ENCODE measurements around the gene SLFNL1.

The SLFNL1 gene

GRCh38 chr1:41021526-41022308, at the start of gene SLFNL1:
Gene SLFNL1, minus strand, starts transcription at chr1:41021725. Its CDS starts 1,065 bp downstream, at chr1:41020660.
- DNase-seq: peak; percentile 72

GRCh38 chr1:41056907-41057306, 35.4 kb upstream of the SLFNL1 start:
- no peak for DNase-seq

- no peak for DNase-seq
These were observed 31.8 kb upstream of the SLFNL1 start for GRCh38 chr1:41053316-41053715.

GRCh38 chr1:41051022-41051421, 29.5 kb upstream of the SLFNL1 start:
- DNase-seq: no peak

GRCh38 chr1:41048540-41048939, 27.0 kb upstream of the SLFNL1 start:
- no peak for DNase-seq

- DNase-seq: no peak
These were observed 24.8 kb upstream of the SLFNL1 start for GRCh38 chr1:41046347-41046775.

GRCh38 chr1:41045740-41046139, 24.2 kb upstream of the SLFNL1 start:
- DNase-seq: no peak

- no peak for DNase-seq
These were observed 22.7 kb upstream of the SLFNL1 start for GRCh38 chr1:41044187-41044586.

- no peak for DNase-seq
These were observed 20.2 kb upstream of the SLFNL1 start for GRCh38 chr1:41041614-41042270.

- DNase-seq: no peak
These were observed 16.6 kb upstream of the SLFNL1 start for GRCh38 chr1:41038110-41038509.

- DNase-seq: no peak
These were observed 15.8 kb upstream of the SLFNL1 start for GRCh38 chr1:41037116-41037903.

GRCh38 chr1:41033272-41033671, 11.7 kb upstream of the SLFNL1 start:
- no peak for DNase-seq

GRCh38 chr1:41032147-41032546, 10.6 kb upstream of the SLFNL1 start:
- no peak for DNase-seq

- no peak for DNase-seq
These were observed 9.5 kb upstream of the SLFNL1 start for GRCh38 chr1:41030872-41031616.

GRCh38 chr1:41028034-41028642, 6.6 kb upstream of the SLFNL1 start:
- DNase-seq: no peak

- peak; percentile 27 for DNase-seq
These were observed 4.7 kb upstream of the SLFNL1 start for GRCh38 chr1:41025979-41026819.

GRCh38 chr1:41024953-41025352, 3.4 kb upstream of the SLFNL1 start:
- peak; percentile 31 for DNase-seq

- peak; percentile 42 for DNase-seq
These were observed 1.9 kb upstream of the SLFNL1 start for GRCh38 chr1:41023279-41023990.

GRCh38 chr1:41022424-41022823, 899 bp upstream of the SLFNL1 start:
- no peak for DNase-seq

- DNase-seq: peak; percentile 50
These were observed 871 bp downstream of the SLFNL1 start for GRCh38 chr1:41020654-41021053.

GRCh38 chr1:41020109-41020576, 1.4 kb downstream of the SLFNL1 start:
- no peak for DNase-seq
